ENCODE data around the gene ADRM1.

ADRM1 gene

DNA sequence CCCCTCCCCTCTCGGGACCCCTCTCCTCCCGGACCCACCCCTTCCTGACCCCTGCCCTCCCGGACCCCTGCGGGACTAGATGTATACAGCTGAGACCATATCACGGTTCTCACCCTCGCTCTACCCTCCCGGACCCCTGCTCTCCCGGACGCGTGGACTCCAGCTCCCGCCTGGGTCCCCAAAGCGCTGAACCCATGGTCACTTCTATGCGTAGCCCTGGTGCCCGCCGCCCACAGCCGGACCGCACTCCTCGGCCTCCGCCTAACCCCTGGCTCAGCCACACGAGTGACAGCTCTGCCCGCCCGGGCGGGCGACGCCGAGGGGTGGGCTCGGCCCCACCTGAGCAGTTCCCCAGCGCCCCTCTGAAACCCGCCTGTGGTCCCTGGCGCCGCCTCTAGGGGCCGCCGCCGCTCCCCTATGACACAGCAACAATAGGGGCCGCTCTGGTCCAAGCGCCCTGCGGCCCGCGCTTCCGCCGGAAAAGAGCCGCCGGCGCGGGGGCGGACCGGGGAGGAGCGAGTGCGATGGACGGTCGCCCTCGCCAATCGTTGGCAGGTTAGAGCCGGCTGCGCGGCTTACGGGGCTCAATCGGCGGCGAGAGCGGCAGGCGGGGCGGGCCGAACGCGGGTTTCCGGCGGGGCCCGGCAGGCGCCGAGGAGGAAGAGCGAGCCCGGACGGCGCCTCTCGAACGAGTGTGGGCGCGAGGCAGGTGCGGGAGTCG is at the start of gene ADRM1:
TSS of gene ADRM1 (plus strand) at position 657 of the 721 bp plus-strand sequence. CDS start 572 bp downstream, outside the sequence.
- DNase-seq: peak; percentile 95 to 96

DNA sequence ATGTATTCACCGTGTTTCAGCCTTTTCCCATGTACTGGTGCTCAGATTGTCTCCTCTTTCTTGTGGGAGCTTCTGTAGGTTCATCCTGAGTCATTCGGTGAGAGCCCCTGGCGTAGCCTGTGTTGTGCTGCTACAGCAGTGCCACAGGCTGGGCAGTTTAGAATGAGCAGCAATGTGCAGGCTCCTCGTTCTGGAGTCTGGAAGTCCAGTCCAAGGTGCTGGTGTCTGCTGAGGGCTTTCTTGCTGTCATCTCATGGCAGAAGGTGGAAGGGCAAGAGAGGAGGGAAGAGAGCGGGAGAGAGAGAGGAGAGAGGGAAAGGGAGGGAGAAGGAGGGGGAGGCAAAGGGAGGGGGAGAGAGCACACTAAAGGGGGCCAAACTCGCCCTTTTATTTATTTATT is 49.4 kb upstream of the ADRM1 start:
- no peak for DNase-seq

DNA sequence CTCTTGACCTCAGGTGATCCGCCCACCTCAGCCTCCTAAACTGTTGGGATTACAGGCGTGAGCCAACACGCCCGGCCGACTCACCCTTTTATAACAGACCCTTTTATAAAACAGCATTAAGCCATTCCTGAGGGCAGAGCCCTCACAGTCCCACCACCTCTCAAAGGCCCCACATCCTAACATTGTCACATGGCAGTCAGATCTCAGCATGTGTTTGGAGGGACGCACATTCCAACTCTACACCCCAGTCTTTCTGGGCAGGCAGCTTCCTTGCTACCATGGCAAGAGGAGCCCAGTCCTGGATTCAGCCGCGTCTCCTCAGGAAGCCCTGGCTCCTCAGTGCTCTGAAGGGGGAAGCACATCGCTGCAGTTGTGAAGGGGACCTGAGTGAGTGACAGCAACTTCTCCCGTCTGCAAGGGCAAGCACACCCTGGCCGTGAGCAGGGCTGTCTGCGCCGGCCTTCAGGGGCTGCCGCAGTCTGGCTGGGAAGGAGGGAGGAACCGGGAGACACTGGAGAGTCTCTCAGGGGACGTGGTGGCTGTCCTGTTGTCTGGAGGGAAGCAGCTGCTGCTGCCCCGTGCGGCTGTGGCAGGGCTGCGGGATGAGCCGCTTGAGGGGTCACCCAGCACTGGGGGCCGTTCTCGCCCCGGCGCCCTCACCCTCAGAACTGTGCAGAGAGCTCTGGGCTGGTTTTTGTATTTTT is 48.6 kb upstream of the ADRM1 start:
- no peak for DNase-seq

DNA sequence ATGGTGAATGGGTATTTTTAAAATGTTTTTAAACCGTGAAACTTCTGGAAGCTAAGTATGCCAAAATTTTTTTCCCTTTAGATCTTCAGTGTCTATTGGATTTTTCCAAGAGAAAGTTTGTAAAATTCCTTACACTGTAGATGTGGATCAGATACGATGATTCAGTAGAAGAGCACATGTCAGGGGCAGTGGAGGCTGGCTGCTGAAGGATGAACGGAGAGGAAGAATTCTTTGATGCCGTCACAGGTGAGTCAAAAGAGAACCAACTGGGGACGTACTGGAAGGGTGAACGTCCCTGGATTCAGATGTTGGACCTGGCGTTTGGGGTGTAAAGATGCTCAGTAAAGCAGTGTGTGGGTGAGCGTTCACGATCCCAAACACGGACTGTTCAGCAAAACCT is 46.8 kb upstream of the ADRM1 start:
- no peak for DNase-seq

DNA sequence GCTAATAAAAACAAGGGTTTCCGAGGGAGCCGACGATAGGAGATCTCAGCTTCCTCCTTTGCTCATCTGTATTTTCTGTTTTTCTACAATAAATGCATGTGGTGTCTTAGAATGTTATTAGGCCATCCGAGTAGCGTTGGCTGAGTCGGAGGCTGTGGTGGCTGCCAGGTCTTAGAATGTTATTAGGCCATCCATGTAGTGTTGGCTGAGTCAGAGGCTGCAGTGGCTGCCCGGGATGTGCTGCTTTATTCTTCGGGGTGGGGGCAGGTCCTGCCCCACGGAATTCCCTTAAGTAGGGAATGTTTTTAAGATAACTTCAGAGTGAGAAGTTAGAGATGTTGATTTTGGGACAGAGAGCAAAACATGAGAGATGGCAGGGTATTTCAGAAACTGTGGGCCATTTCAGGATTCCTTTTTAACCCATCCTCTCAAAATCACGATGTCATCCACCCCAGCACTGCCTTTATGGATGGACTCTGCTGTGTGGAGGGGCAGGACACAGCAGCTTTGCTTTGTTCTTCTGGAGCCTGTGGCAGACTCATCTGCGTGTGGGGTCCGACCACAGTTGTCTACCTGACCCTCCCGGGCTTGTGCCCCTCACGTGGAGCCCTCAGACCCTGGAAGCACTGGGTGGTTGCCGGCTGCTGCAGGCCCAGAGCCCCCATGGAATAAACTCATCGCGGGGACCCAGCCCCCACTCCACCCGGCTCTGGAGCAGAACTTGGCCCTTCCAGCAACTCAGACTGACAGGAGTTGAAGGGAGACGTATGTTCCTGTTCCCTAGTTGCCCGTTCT is 44.1 kb upstream of the ADRM1 start:
- no peak for DNase-seq

GRCh38 chr20:62259294-62259565 is 43.6 kb upstream of the ADRM1 start:
- no peak for DNase-seq

- no peak for DNase-seq
These were observed 40.7 kb upstream of the ADRM1 start for GRCh38 chr20:62262064-62262463.

GRCh38 chr20:62263396-62263795 is 39.4 kb upstream of the ADRM1 start:
- DNase-seq: no peak

DNA sequence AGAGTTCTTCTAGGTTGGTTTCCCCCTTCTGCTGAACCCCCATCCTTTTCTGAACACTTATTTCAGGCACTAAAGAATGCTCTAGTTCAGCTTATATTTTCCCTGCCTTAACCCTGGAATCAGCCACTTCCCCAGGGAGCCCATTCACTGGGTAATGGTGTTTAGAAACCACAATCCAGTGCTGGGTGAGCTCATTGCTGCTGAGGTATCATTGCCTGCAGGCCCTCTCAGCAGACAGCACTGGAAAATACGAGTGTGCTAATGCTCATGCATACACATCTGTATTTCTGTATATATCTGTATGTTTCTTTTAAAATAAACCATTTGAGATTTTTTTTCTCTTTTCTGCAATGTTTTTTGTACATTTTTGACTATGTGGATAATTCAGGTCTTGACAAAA is 37.4 kb upstream of the ADRM1 start:
- DNase-seq: no peak

DNA sequence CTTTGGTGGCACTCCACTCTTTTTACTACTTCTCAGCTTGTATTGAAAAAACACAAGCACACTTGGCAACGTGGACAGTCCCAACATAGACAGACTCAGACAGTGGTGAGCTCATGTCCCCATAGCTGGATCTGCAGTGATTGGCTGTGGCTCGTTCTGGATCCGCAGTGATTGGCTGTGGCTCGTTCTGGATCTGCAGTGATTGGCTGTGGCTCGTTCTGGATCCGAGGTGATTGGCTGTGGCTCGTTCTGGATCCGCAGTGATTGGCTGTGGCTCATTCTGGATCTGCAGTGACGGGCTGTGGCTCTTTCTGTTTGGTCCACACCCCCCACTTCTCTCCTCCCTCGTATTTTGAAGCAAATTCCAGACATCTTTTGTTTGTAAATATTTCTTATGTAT is 36.5 kb upstream of the ADRM1 start:
- DNase-seq: no peak

DNA sequence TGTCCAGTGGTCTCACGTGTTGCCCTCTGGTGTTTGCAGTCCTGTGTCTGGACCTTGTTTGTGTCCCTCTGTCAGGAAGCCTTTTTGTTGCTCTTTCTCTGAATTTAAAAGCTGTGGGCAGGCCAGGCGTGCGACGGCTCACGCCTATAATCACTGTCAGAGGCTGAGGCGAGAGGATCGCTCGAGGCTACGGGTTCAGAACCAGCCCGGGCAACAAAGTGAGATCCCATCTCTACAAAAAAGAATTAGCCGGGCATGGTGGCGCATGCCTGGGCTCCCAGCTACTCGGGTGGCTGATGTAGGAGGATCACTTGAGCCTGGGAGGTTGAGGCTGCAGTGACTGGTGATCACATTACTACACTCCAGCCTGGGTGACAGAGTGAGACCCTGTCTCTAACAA is 35.9 kb upstream of the ADRM1 start:
- no peak for DNase-seq

DNA sequence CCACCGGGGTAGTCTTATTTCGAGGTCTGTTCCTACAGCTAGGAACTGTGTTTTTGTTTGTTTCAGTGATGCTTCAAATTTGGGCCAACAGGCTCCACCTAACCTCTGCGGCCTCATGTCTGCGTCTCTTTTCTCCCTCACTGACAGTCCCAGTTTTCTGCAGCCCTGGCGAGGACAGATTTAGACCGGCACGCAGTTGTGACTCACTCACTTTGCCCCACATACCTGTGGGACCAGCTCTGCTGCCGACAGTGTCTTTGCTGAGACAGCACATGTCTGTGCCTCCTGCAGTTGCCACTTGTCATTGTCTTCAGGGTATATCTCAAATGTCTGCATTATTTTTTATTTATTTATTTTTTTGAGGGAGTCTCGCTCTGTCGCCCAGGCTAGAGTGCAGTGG is 35.3 kb upstream of the ADRM1 start:
- DNase-seq: no peak

- DNase-seq: no peak
These were observed 34.4 kb upstream of the ADRM1 start for GRCh38 chr20:62268228-62268900.

DNA sequence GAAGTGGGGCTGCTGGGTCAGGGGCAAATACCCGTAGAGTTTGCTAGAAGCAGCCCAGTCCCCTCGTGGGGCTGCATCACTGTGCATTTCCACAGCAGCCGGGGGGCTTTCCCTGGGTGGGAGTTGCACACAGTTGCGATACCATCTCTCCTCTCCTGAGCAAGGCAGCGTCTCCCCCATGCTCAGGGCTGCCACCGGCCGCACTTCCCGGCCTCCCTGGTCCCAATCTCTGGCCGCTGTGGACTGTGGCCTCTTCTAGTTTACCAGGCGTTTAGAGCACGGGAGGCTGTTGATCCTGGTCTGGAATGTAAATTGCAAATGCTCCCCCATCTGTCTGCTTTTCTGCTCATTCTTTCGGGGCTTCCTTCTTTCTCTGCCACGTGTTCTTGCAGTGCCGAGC is 33.4 kb upstream of the ADRM1 start:
- no peak for DNase-seq

DNA sequence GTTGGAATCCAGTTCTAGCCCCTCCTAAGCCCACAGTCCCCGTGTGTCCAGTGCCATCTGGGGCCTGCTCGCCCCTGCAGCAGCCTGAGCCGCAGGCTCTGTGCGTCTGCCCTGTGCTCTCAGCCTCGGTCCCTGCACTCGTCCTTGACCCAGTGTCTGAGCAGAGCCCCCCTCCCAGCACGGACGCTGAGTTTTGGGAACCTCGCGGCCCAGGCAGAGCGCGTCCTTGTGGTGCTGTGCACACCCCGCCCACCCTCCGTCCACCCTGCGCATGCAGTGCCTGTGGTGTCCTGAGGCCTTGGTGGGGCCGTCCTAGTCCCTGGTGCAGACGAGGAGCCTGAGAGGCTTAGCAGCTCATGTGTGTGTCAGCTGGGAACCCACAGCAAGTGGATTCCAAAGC is 32.9 kb upstream of the ADRM1 start:
- DNase-seq: no peak

- DNase-seq: no peak
These were observed 30.6 kb upstream of the ADRM1 start for GRCh38 chr20:62272200-62272599.

GRCh38 chr20:62273416-62273815 is 29.4 kb upstream of the ADRM1 start:
- no peak for DNase-seq

DNA sequence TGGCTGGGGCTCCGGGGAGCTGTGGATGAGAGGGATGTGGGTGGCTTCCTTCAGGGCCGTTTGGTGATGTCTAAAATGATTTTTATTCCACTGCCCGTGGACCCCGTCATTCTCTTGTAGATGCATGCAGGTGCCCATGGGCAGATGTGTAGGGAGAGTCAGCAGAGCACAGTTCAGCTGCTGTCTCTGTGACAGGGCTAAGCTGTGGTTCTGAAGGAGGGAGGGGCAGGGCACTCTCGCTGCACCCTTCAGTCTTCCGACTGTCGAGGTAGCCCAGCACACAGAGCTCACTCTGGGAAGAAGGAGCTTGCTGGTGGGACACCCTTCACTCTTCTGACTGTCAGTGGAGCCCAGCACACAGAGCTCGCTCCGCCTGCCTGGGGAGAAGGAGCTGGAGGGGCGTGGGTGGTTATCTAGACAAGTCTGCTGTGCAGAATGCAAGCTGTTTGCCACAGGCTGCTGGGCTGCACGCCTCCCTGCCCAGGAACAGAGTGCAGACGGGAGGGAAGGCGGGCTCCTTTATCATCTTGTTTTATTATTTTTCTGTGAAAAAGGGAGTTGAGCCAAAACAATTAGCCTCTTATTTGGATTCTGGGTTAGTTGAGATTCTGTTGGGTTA is 28.4 kb upstream of the ADRM1 start:
- no peak for DNase-seq

DNA sequence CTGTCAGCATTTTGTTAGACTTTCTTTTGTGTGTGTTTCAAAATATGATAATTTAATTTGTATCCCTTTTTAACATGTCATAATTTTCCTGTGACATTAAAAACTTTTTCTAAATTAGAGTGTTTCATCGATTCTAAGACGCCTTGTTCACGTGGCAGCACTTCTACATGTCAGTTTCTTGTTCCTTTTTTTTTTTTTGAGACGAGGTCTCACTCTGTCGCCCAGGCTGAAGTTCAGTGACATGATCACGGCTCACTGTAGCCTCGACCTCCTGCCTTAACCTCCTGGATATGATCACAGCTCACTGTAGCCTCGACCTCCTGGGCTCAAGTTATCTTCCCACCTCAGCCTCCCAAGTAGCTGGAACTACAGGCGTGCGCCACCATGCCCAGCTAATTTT is 27.6 kb upstream of the ADRM1 start:
- no peak for DNase-seq

GRCh38 chr20:62276439-62276838 is 26.4 kb upstream of the ADRM1 start:
- DNase-seq: no peak

- no peak for DNase-seq
These were observed 25.5 kb upstream of the ADRM1 start for GRCh38 chr20:62277253-62277652.

- no peak for DNase-seq
These were observed 22.5 kb upstream of the ADRM1 start for GRCh38 chr20:62280303-62280702.
